Fibroblast of lung (primary cell): Measurements from ENCODE around the gene IFIT2. TPM values are rescaled to one million over a fixed set of nuclear protein-coding genes. Genes with fewer than 3 reads are reported as not detected.
A peak's percentile ranks its signal among the peaks of the same experiment; 100 is the strongest.

Experiments used
- DNase-seq, 2 donors: peaks; one replicate each; pipeline versions ENCODE4 v3.0.0 to v3.0.0-alpha.2; 2010; ENCODE audit warnings: low read depth in 2 of 2
- H2AFZ ChIP-seq: 2 replicates; pipeline ENCODE4 v1.5.1; 2012; ENCODE audit warnings: low read length, control low read depth, inconsistent platforms
- H3K27ac ChIP-seq: 2 replicates; pipeline ENCODE4 v1.5.1; 2011; ENCODE audit warnings: low read length, control low read depth; ENCODE audit not compliant: insufficient read depth
- H3K27me3 ChIP-seq: 2 replicates; pipeline ENCODE4 v1.5.1; 2011; ENCODE audit warnings: mild to moderate bottlenecking, low read length; ENCODE audit not compliant: control insufficient read depth, insufficient read depth
- H3K36me3 ChIP-seq: 2 replicates; pipeline ENCODE4 v1.5.1; 2011; ENCODE audit warnings: low read length; ENCODE audit not compliant: control insufficient read depth, insufficient read depth
- H3K4me1 ChIP-seq: 2 replicates; pipeline ENCODE4 v1.5.1; 2011; ENCODE audit warnings: low read length; ENCODE audit not compliant: control insufficient read depth, insufficient read depth; ENCODE audit errors: extremely low read depth
- H3K4me2 ChIP-seq: 2 replicates; pipeline ENCODE4 v1.5.1; 2011; ENCODE audit warnings: low read length, control low read depth; ENCODE audit not compliant: insufficient read depth; ENCODE audit errors: extremely low read depth
- H3K4me3 ChIP-seq, 4 experiments: fragments of 200-600 bp in 1 of 4; sonication (generic) in 1 of 4; replicated peaks in 1 of 4; 2 replicates each; pipeline ENCODE4 v1.5.1; 2011 to 2016; ENCODE audit warnings: low read length in 4 of 4, low read depth in 3 of 4, mild to moderate bottlenecking in 3 of 4, control low read depth in 2 of 4, inconsistent platforms in 1 of 4, mixed read lengths in 1 of 4; ENCODE audit not compliant: insufficient read depth in 1 of 4; ENCODE audit errors: control extremely low read depth in 1 of 4
- H3K79me2 ChIP-seq: 2 replicates; pipeline ENCODE4 v1.5.1; 2012; ENCODE audit warnings: mild to moderate bottlenecking, low read length, inconsistent platforms; ENCODE audit not compliant: control insufficient read depth, insufficient read depth
- H3K9ac ChIP-seq: 2 replicates; pipeline ENCODE4 v1.5.1; 2011; ENCODE audit warnings: mild to moderate bottlenecking, low read length, control low read depth; ENCODE audit not compliant: insufficient read depth
- H3K9me3 ChIP-seq: 2 replicates; pipeline ENCODE4 v1.5.1; 2012; ENCODE audit warnings: low read depth, low read length; ENCODE audit not compliant: control insufficient read depth, insufficient read depth
- H4K20me1 ChIP-seq: 2 replicates; pipeline ENCODE4 v1.5.1; 2011; ENCODE audit warnings: low read length; ENCODE audit not compliant: control insufficient read depth, insufficient read depth; ENCODE audit errors: extremely low read depth
- CTCF ChIP-seq, 2 donors: IDR thresholded peaks in 1 of 2; conservative IDR thresholded peaks in 1 of 2; 1 replicate in 1 of 2; 2 replicates in 1 of 2; pipeline ENCODE4 v1.5.1; 2011 to 2012; ENCODE audit warnings: low read length in 2 of 2, control low read depth in 1 of 2, inconsistent platforms in 1 of 2, low read depth in 1 of 2, mild to moderate bottlenecking in 1 of 2
- EZH2 ChIP-seq: IDR thresholded peaks from 2 replicates; pipeline ENCODE4 v1.5.1; 2012; ENCODE audit warnings: low read length, control low read depth, mild to moderate bottlenecking; ENCODE audit errors: missing control alignments
- polyA plus RNA-seq, 2 donors: library from polyadenylated mRNA; depleted of rRNA in 1 of 2; stranded (reverse) in 1 of 2; unstranded in 1 of 2; fragments of >200 nt; gene quantifications; 2 replicates each; pipeline ENCODE4 v1.2.1, GENCODE V29; 2011 to 2012; ENCODE audit warnings: missing spikeins in 1 of 2
- total RNA-seq: library from RNA; depleted of rRNA; stranded (reverse); fragments of >200 nt; gene quantifications from 2 replicates; pipeline ENCODE4 v1.2.1, GENCODE V29; 2014

IFIT2 gene
- total and polyA plus RNA-seq, 2 donors (not counting 1 experiment from before 2014, with no cell fraction given), result 12.1 to 21.6 TPM

- Histone ChIP-seq H3K4me1 (peaks cover 3% of the 10 kb centered on the region), H4K20me1 (no peaks in the 10 kb centered on the region), H3K4me2 (no peak overlapping the region), H3K79me2 (no peaks in the 10 kb centered on the region), H2AFZ (no peak overlapping the region), H3K9me3 (no peaks in the 10 kb centered on the region), H3K27me3 (no peaks in the 10 kb centered on the region), H3K27ac (no peak overlapping the region), H3K9ac (no peak overlapping the region), H3K4me3 (no peak overlapping the region), H3K36me3 (no peaks in the 10 kb centered on the region)
- no peak for DNase-seq
- TF ChIP-seq EZH2 (no peak), CTCF (conservative IDR thresholded peaks at IDR 0.05 in 1 of 2, IDR thresholded peaks at IDR 0.05 in 1 of 2; ENCODE audit: low read depth in 1 of 2, low read length in 2 of 2) (no peak)
These were observed 4.1 kb downstream of the IFIT2 start for GRCh38 chr10:89305766-89306433.

DNA sequence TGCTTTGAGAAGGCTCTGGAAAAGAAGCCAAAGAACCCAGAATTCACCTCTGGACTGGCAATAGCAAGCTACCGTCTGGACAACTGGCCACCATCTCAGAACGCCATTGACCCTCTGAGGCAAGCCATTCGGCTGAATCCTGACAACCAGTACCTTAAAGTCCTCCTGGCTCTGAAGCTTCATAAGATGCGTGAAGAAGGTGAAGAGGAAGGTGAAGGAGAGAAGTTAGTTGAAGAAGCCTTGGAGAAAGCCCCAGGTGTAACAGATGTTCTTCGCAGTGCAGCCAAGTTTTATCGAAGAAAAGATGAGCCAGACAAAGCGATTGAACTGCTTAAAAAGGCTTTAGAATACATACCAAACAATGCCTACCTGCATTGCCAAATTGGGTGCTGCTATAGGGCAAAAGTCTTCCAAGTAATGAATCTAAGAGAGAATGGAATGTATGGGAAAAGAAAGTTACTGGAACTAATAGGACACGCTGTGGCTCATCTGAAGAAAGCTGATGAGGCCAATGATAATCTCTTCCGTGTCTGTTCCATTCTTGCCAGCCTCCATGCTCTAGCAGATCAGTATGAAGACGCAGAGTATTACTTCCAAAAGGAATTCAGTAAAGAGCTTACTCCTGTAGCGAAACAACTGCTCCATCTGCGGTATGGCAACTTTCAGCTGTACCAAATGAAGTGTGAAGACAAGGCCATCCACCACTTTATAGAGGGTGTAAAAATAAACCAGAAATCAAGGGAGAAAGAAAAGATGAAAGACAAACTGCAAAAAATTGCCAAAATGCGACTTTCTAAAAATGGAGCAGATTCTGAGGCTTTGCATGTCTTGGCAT is 4.8 kb downstream of the IFIT2 start:
- Histone ChIP-seq H3K27me3 (no peaks in the 10 kb centered on the region), H2AFZ (no peak overlapping the region), H3K36me3 (no peaks in the 10 kb centered on the region), H4K20me1 (no peaks in the 10 kb centered on the region), H3K79me2 (no peaks in the 10 kb centered on the region), H3K4me1 (no peaks in the 10 kb centered on the region), H3K4me3 (no peak overlapping the region), H3K4me2 (no peak overlapping the region), H3K9me3 (no peaks in the 10 kb centered on the region), H3K27ac (no peak overlapping the region), H3K9ac (no peak overlapping the region)
- TF ChIP-seq EZH2 (no peak), CTCF (conservative IDR thresholded peaks at IDR 0.05 in 1 of 2, IDR thresholded peaks at IDR 0.05 in 1 of 2; ENCODE audit: low read depth in 1 of 2, low read length in 2 of 2) (no peak)
- no peak for DNase-seq

DNA sequence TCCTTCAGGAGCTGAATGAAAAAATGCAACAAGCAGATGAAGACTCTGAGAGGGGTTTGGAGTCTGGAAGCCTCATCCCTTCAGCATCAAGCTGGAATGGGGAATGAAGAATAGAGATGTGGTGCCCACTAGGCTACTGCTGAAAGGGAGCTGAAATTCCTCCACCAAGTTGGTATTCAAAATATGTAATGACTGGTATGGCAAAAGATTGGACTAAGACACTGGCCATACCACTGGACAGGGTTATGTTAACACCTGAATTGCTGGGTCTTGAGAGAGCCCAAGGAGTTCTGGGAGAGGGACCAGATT is 5.4 kb downstream of the IFIT2 start:
- H3K27ac ChIP-seq, result no peak overlapping the region
- no peaks in the 10 kb centered on the region for H3K27me3 ChIP-seq
- H3K4me3 ChIP-seq, result no peak overlapping the region
- H4K20me1 ChIP-seq, result no peaks in the 10 kb centered on the region
- no peak overlapping the region for H2AFZ ChIP-seq
- H3K79me2 ChIP-seq, result no peaks in the 10 kb centered on the region
- peak in 1 of 2 donors; percentile 10 for DNase-seq
- no peak for TF ChIP-seq CTCF (conservative IDR thresholded peaks at IDR 0.05 in 1 of 2, IDR thresholded peaks at IDR 0.05 in 1 of 2; ENCODE audit: low read depth in 1 of 2, low read length in 2 of 2)
- TF ChIP-seq EZH2, result no peak
- H3K4me1 ChIP-seq, result no peaks in the 10 kb centered on the region
- no peaks in the 10 kb centered on the region for H3K9me3 ChIP-seq
- H3K36me3 ChIP-seq, result no peaks in the 10 kb centered on the region
- H3K4me2 ChIP-seq, result no peak overlapping the region
- H3K9ac ChIP-seq, result no peak overlapping the region
